ENCODE data around the gene SNAPC2.
A peak's percentile ranks its signal among the peaks of the same experiment; 100 is the strongest.
"Not testable (repeated sequence)": the region's sequence is repeated elsewhere in the genome, so short reads cannot be mapped to it uniquely, and the experiment has no call there.

The SNAPC2 gene

GRCh38 chr19:7923295-7924191 lies 3.4 kb downstream of the SNAPC2 start:
- DNase-seq, result no peak

- no peak for DNase-seq
These were observed 4.1 kb downstream of the SNAPC2 start for GRCh38 chr19:7924241-7924640.

- DNase-seq, result no peak
These were observed 4.6 kb downstream of the SNAPC2 start for GRCh38 chr19:7924651-7925170.

- DNase-seq, result peak; percentile 27
These were observed 5.2 kb downstream of the SNAPC2 start for GRCh38 chr19:7925171-7925851.

GRCh38 chr19:7926021-7926726 lies 6.0 kb downstream of the SNAPC2 start, which contains the start of gene CTXN1:
CTXN1 (minus strand) TSS chr19:7926135; CDS start chr19:7925538, 597 bp downstream.
- DNase-seq, result no peak

- DNase-seq, result no peak
These were observed 6.8 kb downstream of the SNAPC2 start for GRCh38 chr19:7926727-7927604.

- no peak for DNase-seq
These were observed 7.6 kb downstream of the SNAPC2 start for GRCh38 chr19:7927605-7928333.

- DNase-seq, result no peak
These were observed 8.2 kb downstream of the SNAPC2 start for GRCh38 chr19:7928334-7928706.

- peak; percentile 58 for DNase-seq
These were observed 8.9 kb downstream of the SNAPC2 start for GRCh38 chr19:7928741-7929701.

GRCh38 chr19:7930030-7930429 lies 9.9 kb downstream of the SNAPC2 start:
- DNase-seq, result not testable (repeated sequence)

GRCh38 chr19:7930765-7931164 lies 10.6 kb downstream of the SNAPC2 start:
- DNase-seq, result no peak

- no peak for DNase-seq
These were observed 11.3 kb downstream of the SNAPC2 start for GRCh38 chr19:7931221-7932061.

- no peak for DNase-seq
These were observed 12.3 kb downstream of the SNAPC2 start for GRCh38 chr19:7932276-7932929.

GRCh38 chr19:7932930-7933300 lies 12.8 kb downstream of the SNAPC2 start:
- no peak for DNase-seq

- no peak for DNase-seq
These were observed 13.3 kb downstream of the SNAPC2 start for GRCh38 chr19:7933411-7933810.

GRCh38 chr19:7933828-7934725 lies 13.9 kb downstream of the SNAPC2 start:
- DNase-seq, result no peak

GRCh38 chr19:7934766-7935165 lies 14.6 kb downstream of the SNAPC2 start:
- no peak for DNase-seq

- no peak for DNase-seq
These were observed 20.7 kb downstream of the SNAPC2 start for GRCh38 chr19:7940841-7941240.

Measured in KG1 (cell line).